Body of pancreas (tissue), 4 donors: ENCODE data around the gene S100A6.

Experiments
- CTCF ChIP-seq, 7 experiments: fragments of 450-650 bp in 4 of 7; fragments of 200-600 bp in 3 of 7; sonication (generic) in 3 of 7; IDR thresholded peaks; one replicate each; pipeline ENCODE4 v1.5.1; 2016 to 2019; ENCODE audit warnings: antibody characterized with exemption in 7 of 7
- POLR2A ChIP-seq, 3 donors: fragments of 450-650 bp; IDR thresholded peaks; one replicate each; pipeline ENCODE4 v1.6.1; 2016; ENCODE audit warnings: antibody characterized with exemption in 3 of 3, mild to moderate bottlenecking in 2 of 3

GRCh38 chr1:153495536-153495935 lies 40.3 kb downstream of the S100A6 start:
- TF ChIP-seq CTCF (IDR thresholded peaks at IDR 0.05) (no peak), POLR2A (IDR thresholded peaks at IDR 0.05) (no peak)
